ENCODE data around the gene PPM1B.

The PPM1B gene

DNA sequence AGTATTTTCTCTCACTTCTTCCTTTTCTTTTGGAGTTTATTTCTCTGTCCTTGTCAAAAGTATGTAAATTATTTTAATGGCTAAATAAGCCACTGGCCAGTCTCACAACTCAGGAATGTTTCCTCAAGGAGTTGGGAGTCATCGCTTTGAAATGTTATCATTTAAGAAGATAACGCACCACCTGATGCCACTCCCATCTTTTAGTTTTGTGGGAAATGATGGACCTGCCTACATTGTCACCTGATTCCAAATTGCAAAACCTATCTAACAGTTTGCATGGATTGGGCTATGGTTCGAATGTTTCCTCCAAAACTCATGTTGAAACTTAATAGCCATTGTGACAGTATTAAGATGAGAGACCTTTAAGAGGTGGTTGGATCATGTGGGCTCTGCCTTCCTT lies 32.4 kb upstream of the PPM1B start:
- Histone ChIP-seq H3K4me1 (ENCODE audit: control insufficient read depth in 1 of 2, insufficient read depth in 2 of 2, low read length in 2 of 2) (no peaks in the 10 kb centered on the region), H3K27ac (ENCODE audit: low read length) (no peak overlapping the region), H3K36me3 (ENCODE audit: control insufficient read depth in 1 of 2, insufficient read depth in 2 of 2, low read length in 2 of 2) (no peaks in the 10 kb centered on the region), H3K27me3 (ENCODE audit: low read depth, low read length) (no peaks in the 10 kb centered on the region), H3K9me3 (ENCODE audit: control insufficient read depth in 1 of 2, low read length in 2 of 2) (no peaks in the 10 kb centered on the region), H3K4me3 (ENCODE audit: low read depth in 1 of 2, low read length in 2 of 2) (no peak overlapping the region)

DNA sequence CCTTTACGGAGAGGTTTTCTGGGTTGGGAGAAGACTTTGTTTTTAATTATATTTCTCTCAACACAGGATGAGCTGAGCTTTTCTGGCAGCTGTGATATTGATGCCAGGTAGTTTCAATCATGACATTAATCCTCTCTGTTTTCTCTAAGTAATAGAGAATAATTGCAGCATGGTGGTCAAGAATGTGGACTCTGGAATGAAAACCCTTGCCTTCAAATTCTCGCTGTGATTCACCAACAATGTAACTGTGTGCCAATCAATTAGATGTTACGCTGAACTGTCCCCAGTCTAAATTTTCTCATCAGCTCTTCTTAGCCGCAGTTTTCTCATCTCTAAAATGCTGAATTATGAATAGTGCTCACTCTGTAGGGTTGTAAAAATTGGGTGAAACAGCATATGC lies 31.6 kb upstream of the PPM1B start:
- Histone ChIP-seq H3K4me3 (ENCODE audit: low read depth in 1 of 2, low read length in 2 of 2) (no peak overlapping the region), H3K36me3 (ENCODE audit: control insufficient read depth in 1 of 2, insufficient read depth in 2 of 2, low read length in 2 of 2) (no peaks in the 10 kb centered on the region), H3K27me3 (ENCODE audit: low read depth, low read length) (no peaks in the 10 kb centered on the region), H3K4me1 (ENCODE audit: control insufficient read depth in 1 of 2, insufficient read depth in 2 of 2, low read length in 2 of 2) (no peaks in the 10 kb centered on the region), H3K27ac (ENCODE audit: low read length) (no peak overlapping the region), H3K9me3 (ENCODE audit: control insufficient read depth in 1 of 2, low read length in 2 of 2) (no peaks in the 10 kb centered on the region)

DNA sequence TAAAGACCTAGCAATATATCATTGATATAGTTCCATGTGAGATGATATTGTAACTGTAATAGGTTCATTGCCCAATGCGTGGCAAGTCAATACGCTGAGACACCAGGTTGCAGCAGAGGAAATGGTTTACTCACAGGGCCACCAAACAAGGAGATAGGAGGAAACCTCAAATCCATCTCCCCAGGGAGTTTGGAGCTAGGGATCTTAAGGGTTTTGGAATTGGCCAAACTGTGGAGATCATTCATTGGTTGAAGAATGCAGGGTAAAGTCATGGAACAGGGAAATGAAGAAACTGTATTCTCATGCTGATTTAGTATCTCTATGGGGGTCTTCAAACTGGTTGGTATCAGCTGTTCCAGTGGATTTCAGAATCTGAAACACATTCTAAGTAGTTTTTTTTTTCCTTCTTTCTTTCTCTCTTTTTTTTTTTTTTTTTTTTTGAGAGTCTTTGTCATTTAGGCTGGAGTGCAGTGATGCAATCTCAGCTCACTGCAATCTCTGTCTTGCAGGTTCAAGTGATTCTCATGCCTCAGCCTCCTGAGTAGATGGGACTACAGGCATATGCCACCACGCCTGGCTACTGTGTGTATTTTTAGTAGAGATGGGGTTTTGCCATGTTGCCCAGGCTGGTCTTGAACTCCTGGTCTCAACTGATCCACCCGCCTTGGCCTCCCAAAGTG lies 30.7 kb upstream of the PPM1B start:
- no peak overlapping the region for H3K4me3 ChIP-seq (ENCODE audit: low read depth in 1 of 2, low read length in 2 of 2)
- no peaks in the 10 kb centered on the region for H3K27me3 ChIP-seq (ENCODE audit: low read depth, low read length)
- H3K4me1 ChIP-seq (ENCODE audit: control insufficient read depth in 1 of 2, insufficient read depth in 2 of 2, low read length in 2 of 2), result no peaks in the 10 kb centered on the region
- H3K36me3 ChIP-seq (ENCODE audit: control insufficient read depth in 1 of 2, insufficient read depth in 2 of 2, low read length in 2 of 2), result no peaks in the 10 kb centered on the region
- no peaks in the 10 kb centered on the region for H3K9me3 ChIP-seq (ENCODE audit: control insufficient read depth in 1 of 2, low read length in 2 of 2)
- no peak overlapping the region for H3K27ac ChIP-seq (ENCODE audit: low read length)

DNA sequence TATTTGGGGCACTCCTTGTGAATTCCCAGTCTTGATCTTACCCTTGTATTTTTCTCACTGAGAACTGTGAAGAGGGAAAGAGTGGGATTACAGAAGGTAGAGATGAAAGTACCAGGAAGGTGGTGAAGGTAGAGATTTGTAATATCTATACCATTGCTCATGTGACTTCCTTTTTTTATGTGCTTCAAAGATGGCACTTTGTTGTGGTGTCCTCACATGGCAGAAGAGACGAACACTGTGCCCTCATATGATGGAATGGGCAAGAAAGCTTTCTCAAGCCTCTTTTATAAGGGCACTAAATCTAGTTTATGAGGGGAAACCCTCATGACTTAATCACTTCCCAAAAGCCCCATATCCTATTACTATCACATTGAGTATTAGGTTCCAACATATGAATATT lies 28.9 kb upstream of the PPM1B start:
- Histone ChIP-seq H3K36me3 (ENCODE audit: control insufficient read depth in 1 of 2, insufficient read depth in 2 of 2, low read length in 2 of 2) (no peaks in the 10 kb centered on the region), H3K27ac (ENCODE audit: low read length) (no peak overlapping the region), H3K27me3 (ENCODE audit: low read depth, low read length) (no peaks in the 10 kb centered on the region), H3K4me1 (ENCODE audit: control insufficient read depth in 1 of 2, insufficient read depth in 2 of 2, low read length in 2 of 2) (no peaks in the 10 kb centered on the region), H3K9me3 (ENCODE audit: control insufficient read depth in 1 of 2, low read length in 2 of 2) (no peaks in the 10 kb centered on the region), H3K4me3 (ENCODE audit: low read depth in 1 of 2, low read length in 2 of 2) (no peak overlapping the region)

DNA sequence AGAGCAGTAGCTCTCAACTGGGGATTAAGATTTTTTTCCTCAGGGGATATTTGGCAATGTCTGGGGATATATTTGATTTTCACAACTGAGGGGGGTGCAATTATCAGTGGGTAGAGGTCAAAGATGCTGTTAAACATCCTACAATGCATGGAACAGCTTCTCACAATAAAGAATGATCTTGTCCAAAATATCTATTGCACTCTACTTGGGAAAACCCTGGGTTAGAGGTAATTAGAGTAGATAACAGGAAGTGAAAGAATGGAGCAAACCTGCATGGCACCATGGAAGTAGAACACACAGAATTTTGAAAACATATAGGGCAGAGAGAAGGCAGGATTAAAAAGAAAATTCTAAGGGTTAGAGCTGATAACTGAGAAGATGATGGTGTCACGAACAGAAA lies 26.4 kb upstream of the PPM1B start:
- H3K4me3 ChIP-seq (ENCODE audit: low read depth in 1 of 2, low read length in 2 of 2), result no peak overlapping the region

DNA sequence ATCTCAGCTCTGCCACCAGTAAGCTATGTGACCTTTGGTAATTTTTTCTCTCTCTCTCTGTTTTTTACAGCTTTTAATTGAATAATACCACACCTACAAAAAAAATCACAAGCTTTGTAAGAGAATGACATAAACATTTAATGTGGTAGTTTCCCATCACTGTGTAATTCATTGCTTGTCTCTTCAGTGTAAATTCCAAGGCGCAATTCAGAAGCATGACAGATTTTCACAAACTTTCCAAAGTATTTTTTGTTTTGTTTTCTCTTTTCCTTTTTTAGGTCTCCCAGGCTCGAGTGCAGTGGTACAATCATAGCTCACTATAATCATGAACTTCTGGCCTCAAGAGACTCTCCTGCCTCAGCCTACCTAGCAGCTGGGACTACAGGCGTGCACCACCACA lies 25.0 kb upstream of the PPM1B start:
- Histone ChIP-seq H3K36me3 (ENCODE audit: control insufficient read depth in 1 of 2, insufficient read depth in 2 of 2, low read length in 2 of 2) (no peaks in the 10 kb centered on the region), H3K27me3 (ENCODE audit: low read depth, low read length) (no peaks in the 10 kb centered on the region), H3K27ac (ENCODE audit: low read length) (no peak overlapping the region), H3K4me1 (ENCODE audit: control insufficient read depth in 1 of 2, insufficient read depth in 2 of 2, low read length in 2 of 2) (no peaks in the 10 kb centered on the region), H3K4me3 (ENCODE audit: low read depth in 1 of 2, low read length in 2 of 2) (no peak overlapping the region), H3K9me3 (ENCODE audit: control insufficient read depth in 1 of 2, low read length in 2 of 2) (no peaks in the 10 kb centered on the region)

More for the DNA sequence above, 26.4 kb upstream of the PPM1B start:
- Histone ChIP-seq H3K9me3 (ENCODE audit: control insufficient read depth in 1 of 2, low read length in 2 of 2) (no peaks in the 10 kb centered on the region), H3K27me3 (ENCODE audit: low read depth, low read length) (no peaks in the 10 kb centered on the region), H3K27ac (ENCODE audit: low read length) (no peak overlapping the region), H3K36me3 (ENCODE audit: control insufficient read depth in 1 of 2, insufficient read depth in 2 of 2, low read length in 2 of 2) (no peaks in the 10 kb centered on the region), H3K4me1 (ENCODE audit: control insufficient read depth in 1 of 2, insufficient read depth in 2 of 2, low read length in 2 of 2) (no peaks in the 10 kb centered on the region)

DNA sequence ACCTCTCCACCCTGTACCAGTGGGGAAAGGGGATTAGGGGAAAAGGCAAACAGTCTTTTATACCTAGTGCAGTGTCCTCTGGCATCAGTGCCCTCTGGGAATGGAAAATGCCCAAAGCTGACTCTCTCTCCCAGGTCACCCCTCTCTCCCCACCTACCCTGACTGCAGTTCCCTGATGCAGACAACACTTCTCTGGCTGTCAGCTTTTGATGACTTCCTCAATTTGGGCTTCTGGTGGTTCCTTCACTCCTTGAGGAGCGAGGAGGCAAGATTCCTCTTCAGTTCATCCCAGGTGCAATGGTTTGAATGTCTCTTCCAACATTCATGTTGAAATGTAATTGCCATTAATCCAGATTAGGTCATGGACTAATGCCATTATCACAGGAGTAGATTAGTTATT lies 19.7 kb upstream of the PPM1B start:
- Histone ChIP-seq H3K27ac (ENCODE audit: low read length) (no peak overlapping the region), H3K4me3 (ENCODE audit: low read depth in 1 of 2, low read length in 2 of 2) (no peak overlapping the region), H3K36me3 (ENCODE audit: control insufficient read depth in 1 of 2, insufficient read depth in 2 of 2, low read length in 2 of 2) (no peaks in the 10 kb centered on the region), H3K4me1 (ENCODE audit: control insufficient read depth in 1 of 2, insufficient read depth in 2 of 2, low read length in 2 of 2) (no peaks in the 10 kb centered on the region), H3K27me3 (ENCODE audit: low read depth, low read length) (no peaks in the 10 kb centered on the region), H3K9me3 (ENCODE audit: control insufficient read depth in 1 of 2, low read length in 2 of 2) (no peaks in the 10 kb centered on the region)

DNA sequence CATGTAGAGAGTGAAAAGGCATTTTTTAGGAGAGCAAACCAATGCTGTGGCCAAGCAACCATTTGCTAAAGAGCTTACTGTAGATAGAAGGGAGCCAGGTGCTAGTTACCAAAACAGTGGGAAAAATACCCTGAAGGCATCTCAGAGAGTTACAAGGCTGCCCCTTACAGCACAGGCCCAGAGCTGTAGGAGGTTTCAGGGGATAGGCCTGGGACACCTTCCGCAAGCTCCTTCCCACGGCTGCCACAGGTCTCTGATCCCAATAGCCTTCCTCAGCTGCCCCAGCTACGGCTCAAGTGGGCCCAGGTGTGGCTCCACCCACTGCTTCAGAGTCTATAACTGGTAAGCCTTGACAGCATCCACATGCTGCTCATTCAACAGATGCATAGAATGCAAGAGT lies 18.2 kb upstream of the PPM1B start:
- Histone ChIP-seq H3K27me3 (ENCODE audit: low read depth, low read length) (no peaks in the 10 kb centered on the region), H3K36me3 (ENCODE audit: control insufficient read depth in 1 of 2, insufficient read depth in 2 of 2, low read length in 2 of 2) (no peaks in the 10 kb centered on the region)

DNA sequence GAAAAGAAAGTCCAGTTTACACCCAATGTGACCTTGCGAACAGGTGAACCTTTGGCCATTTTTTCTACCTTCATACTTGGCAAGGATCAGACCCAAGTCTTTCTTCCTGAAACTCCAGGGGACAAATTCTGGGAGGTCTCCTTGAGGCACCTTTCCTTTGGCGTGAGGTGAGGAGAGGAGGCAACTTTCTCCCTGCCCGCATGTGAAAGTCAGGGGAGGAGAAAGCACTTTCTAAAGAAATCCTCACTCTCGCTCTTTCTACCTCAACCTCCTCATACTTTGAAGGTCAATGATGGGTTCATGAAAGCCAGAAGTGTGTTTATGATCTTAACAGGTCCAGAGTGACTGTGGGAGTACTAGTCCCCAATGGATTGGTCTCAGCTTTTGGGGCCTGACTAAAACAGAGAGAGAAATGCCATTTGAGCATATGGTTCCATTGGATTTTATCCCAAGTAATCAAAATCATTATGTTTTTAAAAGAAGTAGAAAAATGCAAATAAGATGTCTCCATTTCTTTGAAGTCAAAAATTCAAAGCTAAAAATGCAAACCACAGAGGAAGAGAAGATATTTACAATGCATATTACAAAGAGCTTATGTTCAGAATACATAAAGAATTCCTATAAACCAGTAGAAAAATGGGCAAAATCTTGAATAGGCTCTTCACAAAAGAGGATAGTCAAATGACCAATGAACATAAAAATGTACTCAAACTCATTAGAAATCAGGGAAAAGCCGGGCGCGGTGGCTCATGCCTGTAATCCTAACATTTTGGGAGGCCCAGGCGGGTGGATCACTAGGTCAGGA lies 15.6 kb upstream of the PPM1B start:
- no peak overlapping the region for H3K4me3 ChIP-seq (ENCODE audit: low read depth in 1 of 2, low read length in 2 of 2)
- no peaks in the 10 kb centered on the region for H3K9me3 ChIP-seq (ENCODE audit: control insufficient read depth in 1 of 2, low read length in 2 of 2)
- H3K4me1 ChIP-seq (ENCODE audit: control insufficient read depth in 1 of 2, insufficient read depth in 2 of 2, low read length in 2 of 2), result no peaks in the 10 kb centered on the region
- H3K27me3 ChIP-seq (ENCODE audit: low read depth, low read length), result no peaks in the 10 kb centered on the region
- no peaks in the 10 kb centered on the region for H3K36me3 ChIP-seq (ENCODE audit: control insufficient read depth in 1 of 2, insufficient read depth in 2 of 2, low read length in 2 of 2)
- H3K27ac ChIP-seq (ENCODE audit: low read length), result no peak overlapping the region

More for the DNA sequence above, 18.2 kb upstream of the PPM1B start:
- Histone ChIP-seq H3K4me3 (ENCODE audit: low read depth in 1 of 2, low read length in 2 of 2) (no peak overlapping the region), H3K4me1 (ENCODE audit: control insufficient read depth in 1 of 2, insufficient read depth in 2 of 2, low read length in 2 of 2) (no peaks in the 10 kb centered on the region), H3K27ac (ENCODE audit: low read length) (no peak overlapping the region), H3K9me3 (ENCODE audit: control insufficient read depth in 1 of 2, low read length in 2 of 2) (no peaks in the 10 kb centered on the region)

DNA sequence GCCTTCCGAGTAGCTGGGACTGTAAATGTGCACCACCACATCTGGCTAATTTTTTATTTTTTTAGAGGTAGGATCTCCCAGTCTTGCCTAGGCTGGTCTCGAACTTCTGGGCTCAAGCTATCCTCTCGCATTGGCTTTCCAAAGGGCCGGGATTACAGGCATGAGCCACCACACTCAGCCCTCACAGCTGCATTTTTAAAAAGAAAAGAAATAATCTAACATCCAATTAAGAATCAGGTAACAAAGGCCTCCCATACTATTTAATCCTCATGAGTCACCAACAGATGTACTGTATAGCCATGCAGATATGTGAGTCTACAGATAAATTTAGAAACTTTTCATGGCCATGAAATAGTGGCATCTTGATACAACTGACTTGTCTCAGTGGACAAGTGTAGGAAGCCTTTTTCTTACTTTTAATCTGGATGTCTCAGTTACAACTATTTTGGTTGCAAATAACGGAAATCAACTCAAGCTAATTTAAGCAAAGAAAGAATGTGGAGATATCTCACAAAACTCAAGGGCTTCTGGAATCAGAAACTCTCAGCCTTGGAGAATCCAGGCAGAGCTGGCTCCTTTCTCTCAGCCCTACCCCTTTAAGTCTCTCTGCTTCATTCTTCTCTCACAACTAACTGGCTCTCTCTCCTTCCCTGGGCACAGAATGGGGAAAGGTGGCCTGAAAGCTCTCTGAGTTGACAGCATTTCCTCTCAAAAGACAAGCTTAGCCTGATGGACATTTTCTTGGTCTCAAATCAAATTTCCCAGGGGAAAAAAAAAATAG lies 12.8 kb upstream of the PPM1B start:
- Histone ChIP-seq H3K27me3 (ENCODE audit: low read depth, low read length) (no peaks in the 10 kb centered on the region), H3K27ac (ENCODE audit: low read length) (no peak overlapping the region)

DNA sequence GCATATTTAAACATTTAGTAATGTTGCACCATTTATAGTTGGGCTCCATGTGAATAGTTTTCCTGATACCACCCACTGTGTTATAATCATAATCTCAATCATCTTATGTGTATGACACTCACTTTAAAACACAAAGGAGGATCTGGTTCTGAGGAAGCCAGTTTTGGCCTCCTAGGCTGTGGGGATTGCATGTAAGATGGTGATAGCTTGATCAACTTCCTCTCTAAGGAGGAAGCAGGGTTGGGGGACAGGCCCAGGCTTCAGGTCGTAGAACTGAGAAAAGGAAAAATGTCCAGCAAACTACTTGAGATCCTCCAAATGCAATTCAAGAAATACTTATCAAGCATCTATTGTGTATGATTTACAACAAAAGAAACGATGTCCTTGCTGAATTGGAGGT lies 4.9 kb upstream of the PPM1B start:
- Histone ChIP-seq H3K4me1 (ENCODE audit: control insufficient read depth in 1 of 2, insufficient read depth in 2 of 2, low read length in 2 of 2) (no peaks in the 10 kb centered on the region), H3K27ac (ENCODE audit: low read length) (no peak overlapping the region), H3K9me3 (ENCODE audit: control insufficient read depth in 1 of 2, low read length in 2 of 2) (no peaks in the 10 kb centered on the region), H3K27me3 (ENCODE audit: low read depth, low read length) (no peaks in the 10 kb centered on the region), H3K4me3 (ENCODE audit: low read depth in 1 of 2, low read length in 2 of 2) (no peak overlapping the region), H3K36me3 (ENCODE audit: control insufficient read depth in 1 of 2, insufficient read depth in 2 of 2, low read length in 2 of 2) (peaks cover 0 to 4% of the 10 kb centered on the region in 2 donors)

More for the DNA sequence above, 12.8 kb upstream of the PPM1B start:
- H3K9me3 ChIP-seq (ENCODE audit: control insufficient read depth in 1 of 2, low read length in 2 of 2), result no peaks in the 10 kb centered on the region
- no peak overlapping the region for H3K4me3 ChIP-seq (ENCODE audit: low read depth in 1 of 2, low read length in 2 of 2)
- no peaks in the 10 kb centered on the region for H3K4me1 ChIP-seq (ENCODE audit: control insufficient read depth in 1 of 2, insufficient read depth in 2 of 2, low read length in 2 of 2)
- no peaks in the 10 kb centered on the region for H3K36me3 ChIP-seq (ENCODE audit: control insufficient read depth in 1 of 2, insufficient read depth in 2 of 2, low read length in 2 of 2)
